Ovary (tissue), 9 donors: ENCODE results near the gene SLC22A14. TPM values are rescaled to one million over a fixed set of nuclear protein-coding genes. Genes with fewer than 3 reads are reported as not detected.

Source experiments
- DNase-seq, 5 donors: peaks; one replicate each; pipeline ENCODE4 v3.0.0-alpha.2; 2019 to 2020
- H3K27ac ChIP-seq, 2 donors: fragments of 200-600 bp; one replicate each; pipeline versions ENCODE4 v1.5.1 to v1.8.0; 2019 to 2022
- H3K27me3 ChIP-seq: fragments of 200-600 bp; one replicate; pipeline ENCODE4 v1.8.0; 2022
- H3K36me3 ChIP-seq: fragments of 200-600 bp; sonication (generic); one replicate; pipeline ENCODE4 v1.5.1; 2019
- H3K4me1 ChIP-seq: one replicate; pipeline ENCODE4 v1.8.1; 2013; ENCODE audit warnings: mild to moderate bottlenecking, moderate library complexity; ENCODE audit not compliant: insufficient read depth
- H3K4me3 ChIP-seq: fragments of 200-600 bp; sonication (generic); one replicate; pipeline ENCODE4 v1.5.1; 2017
- H3K9me3 ChIP-seq, 2 donors: fragments of 200-600 bp in 1 of 2; sonication (generic) in 1 of 2; one replicate each; pipeline versions ENCODE4 v1.5.1 to v1.8.1; 2013 to 2019; ENCODE audit warnings: mild to moderate bottlenecking in 1 of 2, moderate library complexity in 1 of 2
- EP300 ChIP-seq: sonication (generic); formaldehyde crosslinking; IDR thresholded peaks from one replicate; pipeline ENCODE4 v1.6.1; 2017; ENCODE audit warnings: antibody characterized with exemption
- POLR2A ChIP-seq: fragments of 450-650 bp; IDR thresholded peaks from one replicate; pipeline ENCODE4 v1.6.1; 2017; ENCODE audit warnings: antibody characterized with exemption, mild to moderate bottlenecking, moderate library complexity
- WGBS, 3 donors: extraction: QIAGEN DNeasy Blood & Tissue Kit in 1 of 3; methylation state at CpG; one replicate each; pipeline versions ENCODE4 v1.1.5 to v1.1.7; 2013 to 2017; 5-methylcytosine and 5-hydroxymethylcytosine counted together
- intact Hi-C, 4 donors: fragments of 100-400 bp; cut with DNase I; formaldehyde crosslinking; loops; one replicate each; pipeline versions ENCODE4 v1.11.0 to v1.15.1; 2022 to 2023
- polyA plus RNA-seq, 2 donors: library from polyadenylated mRNA; stranded (reverse); fragments of 200-250 nt in 1 of 2; fragments of 350-450 nt in 1 of 2; fragmentation: Illumina TruSeq in 1 of 2; extraction: RNeasy Lipid Tissue Mini Kit (QIAGEN cat#74804) in 1 of 2; gene quantifications; one replicate each; pipeline ENCODE4 v1.2.3, GENCODE V29; 2013 to 2014
- total RNA-seq, 7 donors: library from RNA; depleted of rRNA in 2 of 7; stranded (reverse); fragments of >200 nt in 2 of 7; fragmentation: NEBNext Ultra II Directional in 3 of 7; extraction: Animal tissue kit (Norgen Biotek cat#: 25700) in 3 of 7; gene quantifications; one replicate each; pipeline versions ENCODE4 v1.1.0 to v1.2.4, GENCODE V29; 2016 to 2023
- TF ChIP-seq, protein P1 (sequence below), 3 donors: fragments of 450-650 bp in 2 of 3; fragments of 200-600 bp in 1 of 3; IDR thresholded peaks; one replicate each; pipeline versions ENCODE4 v1.5.1 to v1.8.0; 2016 to 2022; ENCODE audit warnings: antibody characterized with exemption in 3 of 3, mild to moderate bottlenecking in 1 of 3
- donor health status: DM: no; HTN: no; CAD: no; lungs with moderate emphysema.
- donor health status: DM: no; HTN: no; CAD: no.
- donor health status: Bipolar disorder and iron deficiency.
- donor health status: DM: yes; HTN: yes; CAD: no.
- donor health status: DM: no; HTN: no; CAD: no.
- donor health status: DM: yes; HTN: yes; CAD: no.

The SLC22A14 gene
- total and polyA plus RNA-seq, 9 donors: 0.12 to 0.55 TPM; not detected in 7

DNA sequence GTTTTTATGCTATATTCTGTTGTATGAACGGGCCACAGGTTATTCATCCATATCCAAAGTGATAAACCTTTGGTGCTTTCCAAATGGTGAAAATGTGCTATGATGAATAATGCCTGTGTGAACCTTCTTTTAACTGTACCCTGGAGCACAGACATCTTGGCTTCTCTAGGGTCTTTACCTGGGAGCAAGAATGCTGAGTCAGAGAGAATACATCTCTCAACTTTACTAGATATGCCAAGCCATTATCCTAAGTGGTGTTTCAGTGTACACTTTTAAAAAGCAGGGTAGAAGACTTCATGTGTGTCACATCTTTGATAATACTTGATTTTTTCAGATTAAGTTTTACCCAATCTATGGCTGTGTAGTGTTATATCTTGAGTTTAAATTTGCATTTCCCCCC is 41.0 kb downstream of the SLC22A14 start:
- TF ChIP-seq EP300 (no peak), POLR2A (no peak)
- TF ChIP-seq, protein P1, sequence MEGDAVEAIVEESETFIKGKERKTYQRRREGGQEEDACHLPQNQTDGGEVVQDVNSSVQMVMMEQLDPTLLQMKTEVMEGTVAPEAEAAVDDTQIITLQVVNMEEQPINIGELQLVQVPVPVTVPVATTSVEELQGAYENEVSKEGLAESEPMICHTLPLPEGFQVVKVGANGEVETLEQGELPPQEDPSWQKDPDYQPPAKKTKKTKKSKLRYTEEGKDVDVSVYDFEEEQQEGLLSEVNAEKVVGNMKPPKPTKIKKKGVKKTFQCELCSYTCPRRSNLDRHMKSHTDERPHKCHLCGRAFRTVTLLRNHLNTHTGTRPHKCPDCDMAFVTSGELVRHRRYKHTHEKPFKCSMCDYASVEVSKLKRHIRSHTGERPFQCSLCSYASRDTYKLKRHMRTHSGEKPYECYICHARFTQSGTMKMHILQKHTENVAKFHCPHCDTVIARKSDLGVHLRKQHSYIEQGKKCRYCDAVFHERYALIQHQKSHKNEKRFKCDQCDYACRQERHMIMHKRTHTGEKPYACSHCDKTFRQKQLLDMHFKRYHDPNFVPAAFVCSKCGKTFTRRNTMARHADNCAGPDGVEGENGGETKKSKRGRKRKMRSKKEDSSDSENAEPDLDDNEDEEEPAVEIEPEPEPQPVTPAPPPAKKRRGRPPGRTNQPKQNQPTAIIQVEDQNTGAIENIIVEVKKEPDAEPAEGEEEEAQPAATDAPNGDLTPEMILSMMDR (IDR thresholded peaks at IDR 0.05): no peak
- WGBS, 3 donors: 79 to 97% (median 82%) methylated on average over 1 of the region's 1 CpG
- Histone ChIP-seq H3K27ac (no peak overlapping the region), H3K9me3 (no peaks in the 10 kb centered on the region), H3K36me3 (no peaks in the 10 kb centered on the region), H3K4me1 (no peaks in the 10 kb centered on the region), H3K27me3 (no peaks in the 10 kb centered on the region), H3K4me3 (no peak overlapping the region)
- DNase-seq: no peak
- intact Hi-C loops: no loop called here

DNA sequence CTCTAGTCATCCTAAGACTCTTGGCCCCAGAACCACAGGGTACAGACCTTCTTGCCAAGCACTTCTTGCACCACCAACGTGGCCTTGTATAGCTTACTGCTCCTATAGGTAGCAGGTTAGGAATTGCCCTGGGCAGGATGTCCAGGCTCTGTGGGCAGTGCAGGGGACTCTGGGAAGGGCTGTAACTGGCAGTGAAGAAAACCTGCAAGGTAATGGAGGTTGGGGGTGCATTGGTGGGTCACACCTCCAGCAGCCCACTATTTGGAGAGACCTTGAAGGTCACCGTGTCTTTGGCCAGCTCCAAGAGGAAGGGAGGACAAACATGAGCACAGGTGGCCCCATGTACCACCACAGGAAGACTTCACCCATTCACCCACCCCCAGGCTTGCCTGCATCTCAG is 43.2 kb downstream of the SLC22A14 start:
- 72 to 83% (median 78%) methylated on average over 2 of the region's 2 CpGs for WGBS, 3 donors
- H3K4me1 ChIP-seq: no peaks in the 10 kb centered on the region
- no peaks in the 10 kb centered on the region for H3K27me3 ChIP-seq
- no peak overlapping the region for H3K4me3 ChIP-seq
- no peaks in the 10 kb centered on the region for H3K9me3 ChIP-seq
- TF ChIP-seq, protein P1 (IDR thresholded peaks at IDR 0.05): no peak
- TF ChIP-seq EP300 (no peak), POLR2A (no peak)
- intact Hi-C loops: no loop called here
- no peak overlapping the region for H3K27ac ChIP-seq
- DNase-seq: no peak
- H3K36me3 ChIP-seq: no peaks in the 10 kb centered on the region

DNA sequence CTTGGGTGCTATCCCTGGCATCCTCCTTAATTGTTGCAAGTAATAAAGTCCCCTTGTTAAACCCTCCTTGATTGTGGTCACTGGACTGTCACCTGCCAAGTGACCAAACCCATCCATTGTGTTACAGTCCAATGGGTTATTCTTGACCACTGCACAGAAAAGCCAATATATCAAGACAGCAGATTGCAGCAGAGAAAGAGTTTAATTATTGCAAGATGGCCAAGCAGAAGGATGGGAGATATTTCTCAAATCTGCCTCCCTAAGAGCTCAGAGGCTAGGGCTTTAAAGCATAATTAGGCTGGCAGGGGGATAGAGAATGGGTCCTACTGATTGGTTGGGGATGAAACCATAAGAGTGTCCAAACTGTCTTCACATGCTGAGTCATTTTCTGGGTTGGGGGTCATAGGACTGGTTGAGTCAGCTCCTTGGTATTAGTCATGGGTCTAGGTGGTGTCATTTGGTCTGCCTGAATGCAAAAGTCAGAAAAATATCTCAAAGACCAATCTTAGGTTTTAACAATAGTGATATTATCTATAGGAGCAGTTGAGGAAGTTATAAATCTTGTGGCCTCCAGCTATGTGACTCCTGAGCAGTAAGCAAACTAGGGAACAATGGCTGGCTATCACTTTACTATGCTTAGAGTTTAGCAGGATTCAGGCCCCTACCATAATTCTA is 45.4 kb downstream of the SLC22A14 start:
- H3K4me3 ChIP-seq: no peak overlapping the region
- no peaks in the 10 kb centered on the region for H3K4me1 ChIP-seq
- no peak for DNase-seq
- TF ChIP-seq EP300 (no peak), POLR2A (no peak)
- TF ChIP-seq, protein P1 (IDR thresholded peaks at IDR 0.05): no peak
- H3K36me3 ChIP-seq: no peaks in the 10 kb centered on the region
- intact Hi-C loops: no loop called here
- H3K27ac ChIP-seq: no peak overlapping the region
- no peaks in the 10 kb centered on the region for H3K9me3 ChIP-seq
- no peaks in the 10 kb centered on the region for H3K27me3 ChIP-seq

DNA sequence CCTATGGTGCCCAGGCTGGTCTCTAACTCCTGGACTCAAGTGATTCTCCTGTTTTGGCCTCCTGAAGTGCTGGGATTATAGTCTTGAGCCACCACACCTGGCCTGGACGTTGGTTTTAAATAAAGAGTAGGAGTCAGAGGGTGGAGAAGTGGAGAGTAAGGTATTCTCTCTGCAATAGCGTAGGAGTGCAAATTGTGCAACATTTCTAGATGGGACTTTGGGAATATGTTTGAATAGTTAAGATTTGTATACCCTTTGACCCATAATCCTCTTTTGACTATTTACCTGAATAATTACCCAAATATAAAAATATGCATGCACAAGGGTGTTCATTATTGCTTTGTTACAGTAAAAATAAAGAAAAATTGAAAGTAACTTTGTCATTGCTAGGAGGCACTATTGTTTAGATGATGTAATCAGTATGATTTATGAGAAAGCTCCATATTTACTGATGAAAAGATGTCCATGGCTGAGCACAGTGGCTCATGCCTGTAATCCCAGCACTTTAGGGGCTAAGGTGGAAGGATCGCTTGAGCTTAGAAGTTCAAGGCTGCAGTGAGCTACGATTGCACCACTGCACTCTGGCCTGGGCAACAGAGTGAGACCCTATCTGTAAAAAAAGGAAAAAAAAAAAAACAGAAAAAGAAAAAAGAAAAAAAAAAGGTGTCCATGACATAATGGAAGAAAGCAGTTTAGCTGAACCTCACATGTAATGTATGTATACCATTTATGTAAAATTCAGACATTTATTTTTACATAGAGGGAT is 49.3 kb downstream of the SLC22A14 start:
- no peak overlapping the region for H3K4me3 ChIP-seq
- no peaks in the 10 kb centered on the region for H3K36me3 ChIP-seq
- no peaks in the 10 kb centered on the region for H3K9me3 ChIP-seq
- WGBS, 3 donors: 68 to 79% (median 77%) methylated on average over 4 of the region's 4 CpGs
- H3K27ac ChIP-seq: no peak overlapping the region
- no peaks in the 10 kb centered on the region for H3K4me1 ChIP-seq
- intact Hi-C loops: no loop called here
- TF ChIP-seq POLR2A: no peak
- TF ChIP-seq, protein P1 (IDR thresholded peaks at IDR 0.05): no peak
- TF ChIP-seq EP300: no peak
- DNase-seq: no peak
- no peaks in the 10 kb centered on the region for H3K27me3 ChIP-seq
